T47D (cell line): ENCODE measurements around the gene NOX5.

Source experiments
- DNase-seq, 2 experiments: peaks; one replicate each; pipeline versions ENCODE4 v3.0.0 to v3.0.0-alpha.2; 2011 to 2012; ENCODE audit warnings: low read depth in 1 of 2, low spot score in 1 of 2
- JUND ChIP-seq: IDR thresholded peaks from 2 replicates; pipeline ENCODE4 v1.6.1; 2012; ENCODE audit warnings: low read depth
- in situ Hi-C: cut with HindIII; loops from 2 replicates; pipeline ENCODE4 v1.10.0; 2016; ENCODE audit warnings: low sequenced_read_pairs, low pct_unique_long_range_greater_than_20kb

The NOX5 gene

DNA sequence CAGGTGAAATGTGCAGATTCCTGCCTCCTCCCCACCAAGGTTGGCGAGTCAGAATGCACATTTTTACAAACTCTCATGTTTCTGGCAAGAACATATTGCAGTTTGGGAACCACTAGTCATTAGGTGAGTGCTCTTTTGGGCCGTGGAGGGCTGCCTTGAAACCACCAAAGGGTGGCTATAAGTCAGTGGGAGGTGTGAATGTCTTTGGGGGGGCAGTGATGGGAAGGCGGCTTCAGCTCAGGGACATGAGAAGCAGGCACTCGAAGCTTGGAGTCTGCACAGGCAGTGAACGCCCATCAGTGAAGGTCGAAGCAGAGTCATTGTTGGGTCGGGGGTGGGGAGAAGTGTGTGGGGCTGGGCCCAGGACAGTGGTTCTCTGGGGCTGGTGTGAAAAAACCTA is 1.1 kb downstream of the NOX5 start:
- DNase-seq: no peak
- in situ Hi-C loops: no loop called here
- TF ChIP-seq JUND: no peak

DNA sequence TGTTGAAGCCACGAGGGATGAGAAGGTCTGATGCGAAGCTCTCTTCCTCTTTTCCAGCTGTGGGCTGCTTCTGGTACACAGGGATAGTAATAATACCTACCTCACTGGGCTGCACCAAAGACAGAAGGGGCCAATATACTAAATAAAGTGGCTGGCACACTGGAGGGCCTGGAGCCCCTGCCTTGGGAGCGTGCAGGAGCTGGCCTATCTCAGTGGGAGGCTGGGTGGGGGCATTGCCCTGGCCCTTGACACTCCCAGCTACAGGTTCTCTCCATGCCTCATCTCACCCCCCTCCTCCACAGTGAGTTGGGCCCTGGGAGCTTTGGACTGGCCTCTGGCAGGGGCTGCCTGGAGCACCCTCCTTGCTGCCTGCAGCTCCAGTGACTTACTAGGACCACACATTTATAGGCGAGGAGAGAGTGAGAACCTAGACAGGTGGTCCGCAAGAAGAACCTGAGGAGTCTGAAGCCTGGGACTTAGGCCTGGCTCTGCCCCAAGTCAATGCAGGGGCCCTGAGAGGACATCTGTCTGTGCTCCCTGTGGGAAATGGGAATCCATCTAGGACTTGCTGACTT is 1.6 kb downstream of the NOX5 start:
- no peak for TF ChIP-seq JUND
- in situ Hi-C loops: no loop called here
- no peak for DNase-seq

DNA sequence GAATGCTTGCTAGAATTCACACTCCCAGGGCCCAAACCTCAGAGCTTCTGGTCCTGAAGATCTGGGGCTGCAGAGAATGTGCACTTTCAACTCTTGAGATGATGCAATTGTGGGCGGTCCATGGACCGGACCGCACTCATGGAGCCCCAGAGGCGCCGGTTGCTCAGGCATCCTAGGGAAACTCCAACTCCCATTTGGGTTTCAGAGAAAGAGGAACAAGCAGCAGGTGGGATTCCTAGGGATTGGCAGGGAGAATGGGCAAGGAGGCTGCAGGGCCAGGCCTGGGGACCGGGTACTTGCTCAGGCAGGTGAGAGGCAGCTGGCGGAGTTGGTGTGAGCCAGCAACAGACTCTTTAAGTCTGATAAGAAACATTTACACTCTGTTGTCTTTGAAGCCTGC is 3.5 kb downstream of the NOX5 start:
- no peak for DNase-seq
- in situ Hi-C loops: no loop called here

DNA sequence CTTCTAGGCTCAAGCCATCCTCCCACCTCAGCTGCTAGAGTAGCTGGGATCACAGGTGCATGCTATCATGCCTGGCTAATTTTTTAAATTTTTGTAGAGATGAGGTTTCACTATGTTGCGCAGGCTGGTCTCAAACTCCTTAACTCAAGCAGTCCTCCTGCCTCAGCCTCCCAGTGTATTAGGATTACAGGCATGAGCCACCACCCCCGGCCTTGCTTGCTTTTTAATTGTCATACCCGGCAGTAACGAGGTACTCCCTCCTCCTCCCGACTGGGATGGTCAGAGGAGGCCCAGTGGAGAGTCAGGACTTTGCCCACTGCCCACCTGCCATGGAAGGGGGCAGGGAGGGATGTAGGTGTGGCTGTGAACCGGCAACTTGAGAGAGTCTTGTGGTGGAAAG is 4.5 kb downstream of the NOX5 start:
- in situ Hi-C loops: no loop called here
- DNase-seq: no peak

More for the DNA sequence above, 3.5 kb downstream of the NOX5 start:
- TF ChIP-seq JUND: no peak

DNA sequence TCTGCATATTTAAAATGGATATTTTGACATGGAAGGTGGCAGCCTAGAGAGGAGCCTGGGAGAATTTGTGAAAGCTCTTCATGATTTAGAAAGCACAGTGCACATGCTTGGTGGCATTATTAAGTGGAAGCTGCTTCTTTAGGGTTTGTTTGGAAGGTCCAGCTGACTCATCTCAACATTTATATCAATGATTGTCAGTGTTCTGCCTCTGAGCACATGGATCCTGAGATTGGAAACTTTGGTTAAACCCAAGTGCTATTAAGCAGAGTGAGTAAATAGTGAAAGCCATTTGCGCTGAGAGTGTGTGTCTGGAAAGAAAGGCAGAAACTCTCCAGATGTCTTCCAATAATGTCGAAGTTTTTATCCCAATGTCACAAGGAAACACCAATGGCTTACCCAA is 7.4 kb downstream of the NOX5 start:
- no peak for DNase-seq
- TF ChIP-seq JUND: no peak
- in situ Hi-C loops: no loop called here

More for the DNA sequence above, 4.5 kb downstream of the NOX5 start:
- TF ChIP-seq JUND: no peak

DNA sequence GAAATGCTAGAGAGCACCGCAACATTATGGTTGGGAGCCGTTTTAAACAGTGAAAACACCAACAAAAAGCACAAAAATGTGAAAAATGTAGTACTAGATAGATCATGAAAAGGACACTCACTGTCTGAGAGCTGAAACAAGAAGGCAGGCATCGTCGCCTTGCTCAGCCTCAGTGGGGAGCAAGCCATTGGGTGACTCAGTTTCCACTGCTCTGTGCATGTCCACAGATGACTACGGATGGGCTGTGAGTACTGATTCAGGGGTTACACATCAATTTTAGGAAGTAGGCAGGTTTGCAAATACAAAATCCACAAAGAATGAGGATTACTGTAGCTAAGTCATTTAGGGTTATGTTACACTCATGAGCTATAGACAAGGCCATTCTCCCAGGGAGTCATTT is 10.8 kb downstream of the NOX5 start:
- DNase-seq: no peak
- TF ChIP-seq JUND: no peak
- in situ Hi-C loops: no loop called here

DNA sequence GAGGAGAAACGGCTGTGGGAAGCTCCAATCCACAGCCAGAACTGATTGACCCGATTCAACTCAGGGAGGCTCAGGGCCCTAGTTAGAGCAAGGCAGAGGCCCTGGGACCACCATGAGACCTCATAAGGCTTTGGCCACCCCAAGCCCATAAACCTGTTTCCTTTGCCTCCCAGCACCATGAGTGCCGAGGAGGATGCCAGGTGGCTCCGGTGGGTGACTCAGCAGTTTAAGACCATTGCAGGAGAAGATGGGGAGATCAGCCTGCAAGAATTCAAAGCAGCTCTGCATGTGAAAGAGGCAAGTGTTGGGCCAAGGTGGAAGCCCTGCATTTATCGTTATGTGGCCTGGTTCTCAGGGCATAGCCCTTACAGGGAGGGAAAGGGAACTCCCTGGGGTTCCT is 11.9 kb downstream of the NOX5 start:
- no peak for DNase-seq
- TF ChIP-seq JUND: no peak
- in situ Hi-C loops: no loop called here

DNA sequence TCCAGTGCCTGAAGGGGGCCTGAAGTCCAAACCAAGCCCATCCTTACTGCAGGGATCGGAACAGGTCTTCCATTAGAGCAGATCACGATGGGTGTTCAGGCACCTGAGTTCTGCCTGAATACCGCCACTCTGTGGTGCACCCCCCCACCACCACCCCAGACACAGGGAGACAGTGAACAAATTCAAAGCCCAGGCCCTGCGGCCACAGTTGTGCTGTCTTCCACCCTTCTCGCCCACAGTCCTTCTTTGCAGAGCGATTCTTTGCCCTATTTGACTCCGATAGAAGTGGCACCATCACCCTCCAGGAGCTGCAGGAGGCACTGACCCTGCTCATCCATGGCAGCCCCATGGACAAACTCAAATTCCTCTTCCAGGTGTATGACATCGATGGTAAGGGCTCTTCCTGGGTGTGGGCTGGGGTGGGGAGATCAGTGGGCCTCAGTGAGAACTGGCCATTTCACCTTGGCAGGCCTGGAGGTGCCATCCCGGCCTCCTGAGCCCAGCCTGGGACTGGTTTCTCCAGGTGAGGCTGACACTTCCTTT is 13.6 kb downstream of the NOX5 start:
- in situ Hi-C loops: no loop called here
- DNase-seq: no peak
- TF ChIP-seq JUND: no peak

DNA sequence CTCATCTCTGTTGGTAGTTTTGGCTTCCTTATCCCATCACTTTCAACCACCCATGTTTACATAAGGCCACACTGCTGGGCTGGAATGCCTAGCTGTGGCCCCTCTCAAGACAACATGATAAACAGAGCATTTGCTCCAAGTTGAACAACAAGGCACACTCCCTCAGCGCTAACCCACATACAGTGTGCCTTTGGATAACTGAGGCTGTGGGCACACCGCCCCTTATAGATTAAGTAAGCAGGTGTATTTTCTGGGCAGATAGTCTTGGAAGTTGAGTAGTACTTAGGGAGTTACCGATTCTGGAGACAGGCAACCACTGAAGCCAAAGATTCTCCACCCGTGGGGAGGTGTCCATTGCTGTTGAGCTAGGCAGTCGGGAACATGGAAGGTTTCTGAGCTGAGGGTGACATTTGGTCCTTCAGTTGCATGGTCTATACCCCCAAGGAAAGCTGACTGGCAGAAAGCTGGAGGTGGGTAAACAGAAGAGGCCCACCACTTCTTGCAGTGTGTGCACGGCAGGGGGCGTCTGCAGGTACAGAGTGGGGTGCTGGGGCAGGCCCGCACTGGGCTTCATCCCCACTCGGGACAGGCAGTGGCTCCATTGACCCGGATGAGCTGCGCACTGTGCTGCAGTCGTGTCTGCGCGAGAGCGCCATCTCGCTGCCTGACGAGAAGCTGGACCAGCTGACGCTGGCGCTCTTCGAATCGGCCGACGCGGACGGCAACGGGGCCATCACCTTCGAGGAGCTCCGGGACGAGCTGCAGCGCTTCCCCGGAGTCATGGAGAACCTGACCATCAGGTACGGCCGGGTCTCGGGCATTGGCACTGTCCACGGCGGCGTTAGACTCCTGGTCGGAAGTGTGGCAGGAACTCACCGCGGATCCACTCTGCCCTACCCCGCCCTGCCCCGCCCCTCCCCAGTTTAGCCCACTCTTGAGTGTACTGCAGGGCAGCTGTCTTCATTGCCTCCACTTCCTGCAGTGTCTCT is 16.8 kb downstream of the NOX5 start:
- TF ChIP-seq JUND: no peak
- DNase-seq: peak; percentile 76 to 83
- in situ Hi-C loops: no loop called here

DNA sequence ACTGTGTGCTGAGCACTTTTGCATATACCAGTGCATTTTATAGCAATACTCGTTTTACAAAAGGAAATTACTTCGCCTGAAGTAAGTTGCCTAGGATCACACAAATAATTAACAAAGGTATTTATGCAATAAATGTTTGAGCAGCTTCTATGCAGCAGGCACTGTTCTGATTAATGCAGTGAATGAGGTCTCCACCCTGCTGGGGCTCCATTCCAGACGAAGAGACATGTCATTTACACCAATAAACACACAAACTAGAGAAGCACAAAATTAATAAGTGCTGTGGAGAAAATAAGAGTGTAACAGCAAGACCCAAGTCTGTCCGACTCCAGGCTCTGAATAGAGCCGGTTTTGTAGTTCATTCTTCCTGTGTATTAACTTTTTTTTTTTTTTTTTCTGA is 17.5 kb downstream of the NOX5 start:
- no peak for DNase-seq
- no peak for TF ChIP-seq JUND
- in situ Hi-C loops: no loop called here

DNA sequence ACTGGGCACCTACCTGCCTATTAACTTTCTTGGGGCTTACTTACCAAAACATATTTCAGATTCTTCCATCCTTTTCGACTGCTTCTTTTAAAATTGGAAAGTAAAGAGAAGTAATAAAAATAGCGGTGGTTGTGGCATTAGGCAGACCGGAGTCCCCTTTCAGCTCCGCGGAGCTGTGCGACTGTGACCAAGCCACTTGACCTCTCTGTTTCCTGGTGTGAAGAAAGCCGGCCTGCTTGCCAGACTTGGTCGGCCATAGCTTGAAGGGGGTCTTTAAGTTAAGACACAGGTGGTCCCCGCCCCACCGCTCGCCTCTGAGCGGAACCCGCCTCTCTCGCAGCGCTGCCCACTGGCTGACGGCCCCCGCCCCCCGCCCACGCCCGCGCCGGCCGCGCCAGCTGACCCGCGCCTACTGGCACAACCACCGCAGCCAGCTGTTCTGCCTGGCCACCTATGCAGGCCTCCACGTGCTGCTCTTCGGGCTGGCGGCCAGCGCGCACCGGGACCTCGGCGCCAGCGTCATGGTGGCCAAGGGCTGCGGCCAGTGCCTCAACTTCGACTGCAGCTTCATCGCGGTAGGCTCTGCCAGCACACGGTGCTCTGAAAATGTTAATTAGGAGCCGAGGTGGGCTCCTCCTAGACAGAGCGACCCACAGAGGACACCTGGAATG is 18.3 kb downstream of the NOX5 start:
- TF ChIP-seq JUND: no peak
- in situ Hi-C loops: no loop called here
- DNase-seq: no peak

DNA sequence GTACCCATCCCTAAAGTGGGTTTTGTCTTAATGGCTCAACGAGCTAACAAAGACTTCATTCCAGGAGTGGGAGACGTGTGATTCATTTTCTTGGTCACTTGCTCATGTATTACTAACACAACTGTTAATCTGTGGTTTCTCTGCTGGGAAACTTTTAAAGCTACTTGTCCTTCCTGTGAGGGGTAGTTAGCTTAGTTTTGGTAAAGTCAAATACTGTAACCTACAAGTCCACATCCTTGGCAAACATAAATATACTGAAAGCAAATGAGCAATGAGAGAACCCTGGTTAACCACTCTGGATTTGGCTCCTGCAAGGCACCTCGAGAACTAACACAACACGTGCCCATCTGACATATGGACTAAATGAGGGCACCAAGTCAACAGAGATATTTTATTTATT is 19.9 kb downstream of the NOX5 start:
- no peak for DNase-seq
- in situ Hi-C loops: no loop called here

DNA sequence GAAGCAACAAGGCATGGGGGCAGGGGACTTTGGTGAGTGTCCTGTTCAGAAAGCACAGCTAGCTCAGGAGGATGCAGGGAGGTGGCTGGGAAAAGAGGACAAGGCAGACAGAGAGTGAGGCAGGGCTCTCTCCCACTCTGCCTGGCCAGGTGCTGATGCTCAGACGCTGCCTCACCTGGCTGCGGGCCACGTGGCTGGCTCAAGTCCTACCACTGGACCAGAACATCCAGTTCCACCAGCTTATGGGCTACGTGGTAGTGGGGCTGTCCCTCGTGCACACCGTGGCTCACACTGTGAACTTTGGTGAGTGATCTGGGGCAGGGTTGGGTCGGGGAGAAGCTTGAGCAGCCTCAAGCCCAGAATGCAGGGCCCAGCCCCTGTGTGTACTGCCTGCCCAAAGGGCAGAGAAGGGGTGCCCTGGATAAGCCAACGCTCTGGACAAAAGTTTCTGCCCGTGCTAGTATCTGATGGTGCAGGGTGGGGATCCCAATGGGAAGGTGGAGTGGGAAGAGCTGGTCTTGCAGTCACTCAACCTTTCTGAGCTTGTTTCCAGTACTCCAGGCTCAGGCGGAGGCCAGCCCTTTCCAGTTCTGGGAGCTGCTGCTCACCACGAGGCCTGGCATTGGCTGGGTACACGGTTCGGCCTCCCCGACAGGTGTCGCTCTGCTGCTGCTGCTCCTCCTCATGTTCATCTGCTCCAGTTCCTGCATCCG is 20.9 kb downstream of the NOX5 start:
- peak; percentile 67 to 92 for DNase-seq
- TF ChIP-seq JUND: no peak
- in situ Hi-C loops: no loop called here

More for the DNA sequence above, 19.9 kb downstream of the NOX5 start:
- TF ChIP-seq JUND: no peak
